K562 (cell line): ENCODE measurements around the gene PSAP. TPM values are rescaled to one million over a fixed set of nuclear protein-coding genes. Genes with fewer than 3 reads are reported as not detected.

Experiments
- ATF1 ChIP-seq, 2 experiments: fragments of 450-650 bp in 1 of 2; IDR thresholded peaks; 2 replicates each; pipeline ENCODE4 v1.6.1; 2016; ENCODE audit warnings: missing compliant biosample characterization in 1 of 2, missing genetic modification characterization in 1 of 2
- ESRRA ChIP-seq: fragments of 450-650 bp; IDR thresholded peaks from 2 replicates; pipeline ENCODE4 v1.6.1; 2014; ENCODE audit warnings: low read depth, mild to moderate bottlenecking, moderate library complexity, borderline replicate concordance
- ETV6 ChIP-seq, 3 experiments: fragments of 150-350 bp in 1 of 3; sonication (generic) in 1 of 3; formaldehyde crosslinking in 1 of 3; IDR thresholded peaks; 2 replicates each; pipeline versions ENCODE4 v1.6.1 to v1.8.0; 2014 to 2022; ENCODE audit warnings: borderline replicate concordance in 2 of 3, low read depth in 2 of 3, antibody characterized with exemption in 1 of 3, low read length in 1 of 3, mild to moderate bottlenecking in 1 of 3, missing genetic modification reagents in 1 of 3
- FOXA1 ChIP-seq: fragments of 450-650 bp; IDR thresholded peaks from 2 replicates; pipeline ENCODE4 v1.6.1; 2016; ENCODE audit warnings: mild to moderate bottlenecking, borderline replicate concordance
- FUS ChIP-seq: fragments of 200-400 bp; formaldehyde crosslinking; optimal IDR thresholded peaks from 2 replicates; pipeline ENCODE3; 2017; ENCODE audit warnings: low read depth, low read length
- GTF2A2 ChIP-seq: IDR thresholded peaks from 2 replicates; pipeline ENCODE4 v1.6.1; 2016; ENCODE audit warnings: mild to moderate bottlenecking, missing genetic modification characterization, missing compliant biosample characterization
- HIVEP1 ChIP-seq: fragments of 250-450 bp; sonication (Bioruptor Pico); IDR thresholded peaks from 2 replicates; pipeline ENCODE4 v1.4.0; 2020; ENCODE audit warnings: mild to moderate bottlenecking
- HMG20B ChIP-seq: fragments of 250-450 bp; sonication (Bioruptor Pico); IDR thresholded peaks from 2 replicates; pipeline ENCODE4 v1.5.0; 2021; ENCODE audit warnings: mild to moderate bottlenecking
- MAX ChIP-seq: sonication (generic); formaldehyde crosslinking; IDR thresholded peaks from 2 replicates; pipeline ENCODE4 v1.9.0; 2022; ENCODE audit warnings: mild to moderate bottlenecking, missing genetic modification reagents
- MITF ChIP-seq: IDR thresholded peaks from 2 replicates; pipeline ENCODE4 v1.6.1; 2014; ENCODE audit warnings: antibody characterized with exemption
- MNT ChIP-seq, 2 experiments: fragments of 450-650 bp; conservative IDR thresholded peaks; 2 replicates each; pipeline ENCODE4 v1.6.1; 2017; ENCODE audit warnings: mild to moderate bottlenecking in 2 of 2, moderate library complexity in 2 of 2
- NCOR1 ChIP-seq: fragments of 450-650 bp; IDR thresholded peaks from 2 replicates; pipeline ENCODE4 v1.6.1; 2016; ENCODE audit warnings: mild to moderate bottlenecking, moderate library complexity
- PPARD ChIP-seq: fragments of 250-450 bp; sonication (Bioruptor Pico); IDR thresholded peaks from 2 replicates; pipeline ENCODE4 v1.8.0; 2022; ENCODE audit warnings: inconsistent platforms, mild to moderate bottlenecking, moderate library complexity
- PYGO2 ChIP-seq: fragments of 450-650 bp; IDR thresholded peaks from 2 replicates; pipeline ENCODE4 v1.6.1; 2016; ENCODE audit warnings: mild to moderate bottlenecking, missing genetic modification characterization, moderate library complexity, missing compliant biosample characterization
- TAF1 ChIP-seq: IDR thresholded peaks from 2 replicates; pipeline ENCODE4 v1.6.1; 2011; ENCODE audit warnings: mild to moderate bottlenecking, low read length, moderate library complexity; ENCODE audit not compliant: insufficient read depth, control insufficient read depth, severe bottlenecking; ENCODE audit errors: extremely low read depth
- TBP ChIP-seq: optimal IDR thresholded peaks from 2 replicates; pipeline ENCODE3; 2011; ENCODE audit warnings: low read depth, low read length, improper control_type of control experiment
- ZFX ChIP-seq: sonication (generic); formaldehyde crosslinking; IDR thresholded peaks from 2 replicates; pipeline ENCODE4 v1.8.0; 2022; ENCODE audit warnings: mild to moderate bottlenecking, missing genetic modification reagents, moderate library complexity
- ZNF253 ChIP-seq: fragments of 250-450 bp; sonication (Bioruptor Pico); conservative IDR thresholded peaks from 2 replicates; pipeline ENCODE4 v1.6.1; 2021; ENCODE audit warnings: mild to moderate bottlenecking
- ZNF449 ChIP-seq: fragments of 250-450 bp; sonication (Bioruptor Pico); IDR thresholded peaks from 2 replicates; pipeline ENCODE4 v1.8.0; 2022; ENCODE audit warnings: moderate library complexity, mild to moderate bottlenecking, inconsistent platforms
- ZNF551 ChIP-seq: fragments of 250-450 bp; sonication (Bioruptor Pico); IDR thresholded peaks from 2 replicates; pipeline ENCODE4 v1.5.0; 2021; ENCODE audit warnings: mild to moderate bottlenecking, moderate library complexity
- ZNF561 ChIP-seq: fragments of 450-650 bp; formaldehyde crosslinking; conservative IDR thresholded peaks from 2 replicates; pipeline ENCODE4 v1.4.0; 2020; ENCODE audit warnings: mild to moderate bottlenecking, moderate library complexity
- ZNF707 ChIP-seq: fragments of 250-450 bp; sonication (Bioruptor Pico); conservative IDR thresholded peaks from 2 replicates; pipeline ENCODE4 v1.8.0; 2022; ENCODE audit warnings: inconsistent platforms, mild to moderate bottlenecking, moderate library complexity
- polyA plus RNA-seq, 8 experiments: library from polyadenylated mRNA; depleted of rRNA in 4 of 8; stranded (reverse) in 5 of 8; unstranded in 3 of 8; fragments of >200 nt; fragmentation: Nextera tagmentation in 2 of 8; fragmentation: Illumina TruSeq in 1 of 8; extraction: Ambion mirVana in 2 of 8; extraction: Trizol in 1 of 8; gene quantifications; 2 replicates each; pipeline versions ENCODE4 v1.2.1 to v1.2.3, GENCODE V29; 2011 to 2014; ENCODE audit warnings: inconsistent platforms in 1 of 8, missing spikeins in 1 of 8
- total RNA-seq, 7 experiments: library from RNA; depleted of rRNA in 6 of 7; stranded (reverse); fragments of >200 nt in 6 of 7; fragmentation: Illumina TruSeq in 2 of 7; extraction: Trizol in 2 of 7; gene quantifications; 2 replicates each; pipeline versions ENCODE4 v1.2.1 to v1.2.3, GENCODE V29; 2011 to 2021; ENCODE audit warnings: low replicate concordance in 1 of 7
- TF ChIP-seq, protein P1 (sequence below): sonication (generic); formaldehyde crosslinking; IDR thresholded peaks from 2 replicates; pipeline ENCODE4 v1.9.0; 2022; ENCODE audit warnings: mild to moderate bottlenecking, missing genetic modification reagents

PSAP gene
- total and polyA plus RNA-seq, 9 of the 15 experiments (the other 6 are each of a cell fraction or from before 2014, with no cell fraction given), result 245 to 700 (median 429) TPM

GRCh38 chr10:71850743-71851464, at the start of gene PSAP (continued):
- TF ChIP-seq PYGO2 (tag) (no peak), ETV6 (IDR thresholded peaks at IDR 0.05; ENCODE audit: borderline replicate concordance in 1 of 2, low read depth in 2 of 2, low read length in 1 of 2) (no peak), ETV6 (CRISPR knock-in tag; IDR thresholded peaks at IDR 0.05; ENCODE audit: borderline replicate concordance) (no peak), GTF2A2 (tag) (peak; percentile 53; the same call in 1 of the 2 replicates), MNT (conservative IDR thresholded peaks at IDR 0.05) (peak; percentile 96 to 98), FUS (no peak), MAX (CRISPR knock-in tag) (peak; percentile 93), HMG20B (CRISPR knock-in tag) (no peak), PPARD (CRISPR knock-in tag) (no peak), ZNF449 (CRISPR knock-in tag) (no peak), ZNF551 (CRISPR knock-in tag) (no peak), ZNF707 (no peak), ZNF253 (CRISPR knock-in tag) (no peak), ESRRA (peak; percentile 73; the same call in 1 of the 2 replicates), ZNF561 (CRISPR knock-in tag) (no peak), HIVEP1 (CRISPR knock-in tag) (no peak), TAF1 (peak; percentile 80), ATF1 (CRISPR knock-in tag; IDR thresholded peaks at IDR 0.05) (no peak), ATF1 (tag; IDR thresholded peaks at IDR 0.05) (peak; percentile 74), TBP (peak; percentile 95), ZFX (peak; percentile 76), NCOR1 (peak; percentile 45; the same call in 1 of the 2 replicates), FOXA1 (no peak), MITF (peak; percentile 94)
- TF ChIP-seq, protein P1, sequence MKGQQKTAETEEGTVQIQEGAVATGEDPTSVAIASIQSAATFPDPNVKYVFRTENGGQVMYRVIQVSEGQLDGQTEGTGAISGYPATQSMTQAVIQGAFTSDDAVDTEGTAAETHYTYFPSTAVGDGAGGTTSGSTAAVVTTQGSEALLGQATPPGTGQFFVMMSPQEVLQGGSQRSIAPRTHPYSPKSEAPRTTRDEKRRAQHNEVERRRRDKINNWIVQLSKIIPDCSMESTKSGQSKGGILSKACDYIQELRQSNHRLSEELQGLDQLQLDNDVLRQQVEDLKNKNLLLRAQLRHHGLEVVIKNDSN (CRISPR knock-in tag), result peak; percentile 86
